ENCODE results near the gene RASSF8. TPM values are rescaled to one million over a fixed set of nuclear protein-coding genes. Genes with fewer than 3 reads are reported as not detected.

RASSF8 gene
- total and polyA plus RNA-seq, 2 donors (not counting 3 experiments of a cell fraction or from before 2014, with no cell fraction given), result 11.1 to 59.3 TPM

DNA sequence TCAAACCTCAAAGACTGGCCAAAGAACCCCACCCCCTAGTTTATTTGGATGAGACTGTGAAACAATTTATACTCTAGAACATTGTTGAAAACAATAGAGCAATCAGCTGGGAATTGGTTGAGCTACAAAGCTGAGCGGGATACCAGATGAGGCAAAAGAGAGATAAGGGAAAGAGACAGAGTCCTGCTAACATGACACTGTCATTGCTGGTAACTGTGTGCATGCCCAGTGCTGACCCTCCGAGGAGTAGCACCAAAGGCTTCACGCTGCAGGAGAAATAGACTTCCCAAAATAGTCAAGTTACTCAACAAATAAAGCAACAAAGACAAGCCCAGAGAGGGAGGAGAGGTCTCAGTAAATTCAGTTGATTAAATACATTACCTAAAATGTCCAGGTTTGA is 63.6 kb downstream of the RASSF8 start:
- dilution Hi-C loops (cut with MboI; ENCODE audit: extremely low pct_ligation_motif_present, low sequenced_read_pairs), result no loop called here
- TF ChIP-seq FOS (IDR thresholded peaks at IDR 0.05; ENCODE audit: borderline replicate concordance, insufficient read depth, low read length) (no peak), MYC (IDR thresholded peaks at IDR 0.05; ENCODE audit: low read depth, low read length) (no peak), POLR2AphosphoS5 (IDR thresholded peaks at IDR 0.05; ENCODE audit: insufficient read depth, low read depth, low read length) (no peak), EZH2 (IDR thresholded peaks at IDR 0.05; ENCODE audit: borderline replicate concordance, low read depth, low read length, severe bottlenecking) (no peak), POLR2A (IDR thresholded peaks at IDR 0.05; ENCODE audit: low read depth, low read length) (no peak), JUN (IDR thresholded peaks at IDR 0.05; ENCODE audit: borderline replicate concordance, insufficient read depth, insufficient read length, low read depth) (no peak), GATA2 (IDR thresholded peaks at IDR 0.05; ENCODE audit: insufficient read depth, insufficient read length, low read depth, low read length) (no peak)
- TF ChIP-seq, protein P1, sequence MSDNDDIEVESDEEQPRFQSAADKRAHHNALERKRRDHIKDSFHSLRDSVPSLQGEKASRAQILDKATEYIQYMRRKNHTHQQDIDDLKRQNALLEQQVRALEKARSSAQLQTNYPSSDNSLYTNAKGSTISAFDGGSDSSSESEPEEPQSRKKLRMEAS (IDR thresholded peaks at IDR 0.05; ENCODE audit: insufficient read depth, insufficient read length), result no peak
- TF ChIP-seq, protein P2, sequence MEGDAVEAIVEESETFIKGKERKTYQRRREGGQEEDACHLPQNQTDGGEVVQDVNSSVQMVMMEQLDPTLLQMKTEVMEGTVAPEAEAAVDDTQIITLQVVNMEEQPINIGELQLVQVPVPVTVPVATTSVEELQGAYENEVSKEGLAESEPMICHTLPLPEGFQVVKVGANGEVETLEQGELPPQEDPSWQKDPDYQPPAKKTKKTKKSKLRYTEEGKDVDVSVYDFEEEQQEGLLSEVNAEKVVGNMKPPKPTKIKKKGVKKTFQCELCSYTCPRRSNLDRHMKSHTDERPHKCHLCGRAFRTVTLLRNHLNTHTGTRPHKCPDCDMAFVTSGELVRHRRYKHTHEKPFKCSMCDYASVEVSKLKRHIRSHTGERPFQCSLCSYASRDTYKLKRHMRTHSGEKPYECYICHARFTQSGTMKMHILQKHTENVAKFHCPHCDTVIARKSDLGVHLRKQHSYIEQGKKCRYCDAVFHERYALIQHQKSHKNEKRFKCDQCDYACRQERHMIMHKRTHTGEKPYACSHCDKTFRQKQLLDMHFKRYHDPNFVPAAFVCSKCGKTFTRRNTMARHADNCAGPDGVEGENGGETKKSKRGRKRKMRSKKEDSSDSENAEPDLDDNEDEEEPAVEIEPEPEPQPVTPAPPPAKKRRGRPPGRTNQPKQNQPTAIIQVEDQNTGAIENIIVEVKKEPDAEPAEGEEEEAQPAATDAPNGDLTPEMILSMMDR (IDR thresholded peaks at IDR 0.05; ENCODE audit: extremely low read depth in 1 of 2, insufficient read depth in 1 of 2, low read depth in 1 of 2, low read length in 2 of 2), result no peak

More for the DNA sequence above, 63.6 kb downstream of the RASSF8 start:
- Histone ChIP-seq H2AFZ (ENCODE audit: low read depth, low read length) (no peak overlapping the region), H3K36me3 (ENCODE audit: control insufficient read depth in 2 of 2, extremely low read depth in 1 of 2, insufficient read depth in 2 of 2, low read length in 2 of 2) (no peaks in the 10 kb centered on the region), H3K4me1 (ENCODE audit: control insufficient read depth, extremely low read depth, insufficient read depth, low read length) (peaks cover 4% of the 10 kb centered on the region), H3K4me3 (replicated peaks in 1 of 3; ENCODE audit: insufficient read depth in 1 of 3, low read depth in 1 of 3, low read length in 3 of 3) (no peak overlapping the region), H4K20me1 (replicated peaks; ENCODE audit: control insufficient read depth, extremely low read depth, insufficient read depth, low read length) (no peaks in the 10 kb centered on the region), H3K9me3 (replicated peaks; ENCODE audit: control insufficient read depth, insufficient read depth, low read length) (no peaks in the 10 kb centered on the region), H3K4me2 (ENCODE audit: insufficient read depth, low read length) (no peak overlapping the region), H3K9me1 (replicated peaks; ENCODE audit: control insufficient read depth, extremely low read depth, insufficient read depth, low read length) (no peaks in the 10 kb centered on the region), H3K79me2 (ENCODE audit: control insufficient read depth, insufficient read depth, low read length) (peaks cover 57% of the 10 kb centered on the region), H3K27ac (ENCODE audit: insufficient read depth, low read depth, low read length) (no peak overlapping the region), H3K9ac (replicated peaks; ENCODE audit: extremely low read depth, insufficient read depth, low read length) (no peak overlapping the region), H3K27me3 (ENCODE audit: control insufficient read depth in 2 of 2, insufficient read depth in 2 of 2, low read length in 2 of 2) (no peaks in the 10 kb centered on the region)
- intact Hi-C loops (cut with micrococcal nuclease), result no loop called here
- ChIA-PET CTCF (interaction anchor here (3.1 kb wide), 1 partner anchor 586 kb away, joined by 14 read pairs; no protein-coding TSS in a partner anchor), POLR2A (no interaction called here)
- FAIRE-seq (no peak), DNase-seq (ENCODE audit: low read depth, low spot score) (no peak)
- no TSS peak for BruUV-seq (replicated peaks)

Measured in endothelial cell of umbilical vein (primary cell).